NCI-H1092 (cell line): ENCODE data around the gene HOXA6.

Source experiments
- DNase-seq: peaks from one replicate; lab custom pipeline; 2025; lab: John Stamatoyannopoulos, UW

The HOXA6 gene

DNA sequence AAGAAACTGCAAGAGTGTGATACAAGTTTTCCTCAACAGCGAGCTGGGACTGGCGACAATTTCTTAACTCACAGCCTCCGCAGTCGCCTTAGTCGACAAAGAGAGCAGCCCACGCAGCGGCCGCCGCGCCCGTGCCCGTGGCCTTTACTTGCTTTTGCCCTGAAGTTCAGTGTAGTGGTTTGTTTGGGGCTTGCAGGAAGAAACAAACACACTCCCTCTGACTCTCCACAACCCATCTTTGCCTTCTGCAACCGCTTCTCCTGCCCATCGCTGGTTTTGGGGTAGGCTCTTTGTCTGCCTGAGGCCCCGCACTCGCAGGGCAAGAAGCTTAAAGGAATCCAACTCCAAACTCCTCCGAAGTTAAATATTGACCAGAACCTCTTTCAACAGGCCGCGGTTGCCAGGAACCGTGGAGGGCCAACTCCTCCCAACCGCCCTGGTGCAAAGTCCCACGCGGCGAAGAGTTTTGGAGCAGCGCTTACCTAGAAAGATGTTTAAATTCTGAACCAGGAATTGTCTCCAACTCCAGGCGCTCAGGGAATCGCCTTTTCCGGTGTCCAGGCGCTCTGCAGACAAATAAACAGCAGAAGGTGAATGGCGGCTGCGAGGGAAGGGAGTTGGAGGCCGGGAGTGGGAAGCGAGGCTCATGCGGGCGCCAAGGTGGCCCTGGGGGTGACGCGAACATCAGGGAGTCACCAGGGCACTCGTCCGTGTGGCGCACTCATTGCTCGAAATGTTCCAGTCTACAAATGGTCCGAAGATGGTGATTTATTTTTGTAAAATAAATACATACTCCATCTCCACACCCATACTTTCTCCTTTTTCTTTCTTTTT lies 25.3 kb downstream of the HOXA6 start:
- DNase-seq: no peak

DNA sequence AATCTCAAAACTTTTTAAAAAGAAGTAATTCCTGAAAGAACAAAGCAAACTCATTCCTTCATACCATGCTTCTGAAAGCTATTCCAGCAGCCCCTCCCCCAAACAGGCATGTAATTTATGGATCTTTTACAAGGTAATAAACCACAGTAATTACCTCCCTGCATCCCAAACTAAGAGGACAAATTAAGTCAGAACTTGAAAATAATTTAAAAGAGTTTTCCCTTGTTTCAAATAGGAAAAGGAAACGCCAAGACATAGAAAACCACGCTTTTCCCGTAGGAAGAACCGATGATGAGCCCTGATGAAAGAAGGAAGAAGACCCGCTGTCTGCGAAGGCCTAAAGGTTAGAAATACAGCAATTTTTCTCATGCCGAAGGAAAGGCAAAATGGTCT lies 25.9 kb downstream of the HOXA6 start:
- DNase-seq: no peak

DNA sequence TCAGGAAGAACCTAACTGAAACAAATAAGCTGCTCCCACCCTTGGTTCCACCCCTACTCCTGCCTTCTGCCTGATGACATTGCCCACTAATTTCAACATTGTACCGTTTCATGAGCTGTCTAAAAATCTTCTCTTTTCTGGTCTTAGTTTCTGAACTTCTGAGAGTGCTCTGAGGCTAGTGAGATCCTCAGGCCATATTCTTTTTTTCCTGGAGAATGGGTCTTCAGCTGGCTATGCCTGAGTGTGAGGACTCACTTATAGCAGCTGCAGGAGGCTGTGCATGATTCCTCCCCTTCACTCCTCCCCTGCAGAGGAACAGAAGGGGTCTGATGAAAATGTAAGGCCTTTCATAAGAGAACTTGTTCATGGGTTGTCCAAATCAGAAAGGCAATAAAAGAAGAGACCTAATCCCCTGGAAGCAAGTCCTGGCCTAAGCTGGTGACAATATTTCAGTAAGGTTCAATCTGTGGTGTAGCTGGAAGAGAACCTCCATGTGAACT lies 28.1 kb downstream of the HOXA6 start:
- no peak for DNase-seq

DNA sequence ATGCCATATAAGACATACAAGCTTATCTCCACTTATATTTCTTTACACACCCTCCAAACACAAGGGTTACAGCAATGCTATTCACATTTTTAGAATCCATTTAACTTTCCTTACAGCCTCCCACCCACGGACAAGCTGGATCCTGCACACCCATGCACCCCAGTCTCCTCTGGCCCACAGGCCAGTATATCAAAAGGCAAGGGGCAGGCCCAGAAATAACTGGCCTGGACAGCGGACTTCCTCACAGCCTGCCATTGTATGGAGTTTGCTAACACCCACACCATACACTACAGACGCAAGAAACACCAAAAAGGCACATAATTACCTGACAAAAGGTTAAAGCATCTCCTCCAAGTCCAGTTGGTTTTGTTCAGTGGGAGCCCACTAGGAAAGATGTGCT lies 29.0 kb downstream of the HOXA6 start:
- no peak for DNase-seq

DNA sequence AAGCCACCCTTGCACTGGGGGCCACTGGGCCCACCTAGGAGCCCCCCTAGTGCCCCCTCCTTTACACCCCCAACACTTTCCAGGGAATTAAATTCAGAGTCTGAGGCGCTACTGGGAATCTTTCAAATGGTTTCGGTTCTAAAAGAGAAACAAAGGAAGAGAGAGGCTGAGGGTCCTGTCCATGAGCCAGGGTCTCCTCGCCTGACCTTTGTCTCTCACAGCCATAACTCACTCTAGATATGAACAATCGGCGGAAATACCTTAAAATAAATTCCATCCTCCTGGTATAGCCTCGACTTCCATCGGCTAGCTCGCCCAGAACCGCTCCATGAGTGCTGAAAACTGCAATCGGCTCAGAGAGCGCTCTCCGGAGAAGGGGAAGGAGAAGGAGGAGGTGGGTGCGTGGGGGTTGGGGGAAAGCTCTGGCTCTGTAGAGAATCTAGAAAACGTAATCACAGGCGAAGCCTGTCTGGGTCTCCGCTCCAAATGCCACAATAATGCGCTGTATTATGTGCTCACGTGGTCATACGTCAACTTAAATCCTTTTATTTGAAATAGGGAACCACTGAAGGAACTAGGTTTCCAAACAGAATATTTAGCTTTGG lies 29.6 kb downstream of the HOXA6 start:
- DNase-seq: no peak

DNA sequence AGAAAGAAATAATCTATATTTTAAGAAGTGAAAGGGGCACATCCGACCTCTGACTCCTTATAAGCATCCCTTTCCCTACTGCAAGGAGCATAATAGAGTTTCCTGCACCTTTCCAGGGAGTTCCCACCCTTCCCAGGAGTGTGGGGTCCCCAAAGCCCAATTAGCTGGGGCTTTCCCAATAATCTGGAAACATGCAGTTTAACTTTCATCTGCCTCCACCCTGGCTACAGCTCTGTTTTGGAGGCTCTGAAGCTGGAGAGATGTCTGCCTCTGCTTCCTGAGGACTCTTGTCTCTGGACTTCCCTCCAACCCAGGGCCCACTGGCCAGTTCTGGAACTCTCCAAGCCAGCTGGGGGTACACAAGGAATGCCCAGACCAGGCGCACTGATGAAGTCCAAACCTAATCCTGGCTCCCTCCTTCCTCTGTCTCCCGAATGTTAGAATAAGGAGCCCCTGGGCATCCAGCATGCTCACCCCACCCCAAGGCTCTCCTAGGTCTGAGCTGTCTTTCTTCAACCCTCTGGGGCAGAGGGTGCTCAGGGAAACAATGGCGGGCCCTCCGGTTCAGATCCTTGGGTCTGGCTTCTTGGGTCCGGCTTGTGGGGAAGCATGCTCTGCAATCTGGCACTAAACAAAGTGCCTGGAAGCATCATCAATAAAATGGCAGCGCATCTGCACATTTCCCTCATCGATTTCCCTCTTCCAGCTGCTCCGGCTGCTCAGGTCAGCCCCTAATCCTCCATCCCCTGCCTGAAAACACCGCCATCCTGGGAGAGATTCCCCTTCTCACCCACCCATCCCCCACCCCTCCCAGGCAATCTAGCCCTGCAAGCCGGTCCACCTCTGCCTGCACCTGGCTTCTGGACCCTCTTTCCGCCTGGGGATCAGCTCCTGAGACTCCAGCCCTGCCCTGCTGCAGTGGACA lies 30.4 kb downstream of the HOXA6 start:
- no peak for DNase-seq

DNA sequence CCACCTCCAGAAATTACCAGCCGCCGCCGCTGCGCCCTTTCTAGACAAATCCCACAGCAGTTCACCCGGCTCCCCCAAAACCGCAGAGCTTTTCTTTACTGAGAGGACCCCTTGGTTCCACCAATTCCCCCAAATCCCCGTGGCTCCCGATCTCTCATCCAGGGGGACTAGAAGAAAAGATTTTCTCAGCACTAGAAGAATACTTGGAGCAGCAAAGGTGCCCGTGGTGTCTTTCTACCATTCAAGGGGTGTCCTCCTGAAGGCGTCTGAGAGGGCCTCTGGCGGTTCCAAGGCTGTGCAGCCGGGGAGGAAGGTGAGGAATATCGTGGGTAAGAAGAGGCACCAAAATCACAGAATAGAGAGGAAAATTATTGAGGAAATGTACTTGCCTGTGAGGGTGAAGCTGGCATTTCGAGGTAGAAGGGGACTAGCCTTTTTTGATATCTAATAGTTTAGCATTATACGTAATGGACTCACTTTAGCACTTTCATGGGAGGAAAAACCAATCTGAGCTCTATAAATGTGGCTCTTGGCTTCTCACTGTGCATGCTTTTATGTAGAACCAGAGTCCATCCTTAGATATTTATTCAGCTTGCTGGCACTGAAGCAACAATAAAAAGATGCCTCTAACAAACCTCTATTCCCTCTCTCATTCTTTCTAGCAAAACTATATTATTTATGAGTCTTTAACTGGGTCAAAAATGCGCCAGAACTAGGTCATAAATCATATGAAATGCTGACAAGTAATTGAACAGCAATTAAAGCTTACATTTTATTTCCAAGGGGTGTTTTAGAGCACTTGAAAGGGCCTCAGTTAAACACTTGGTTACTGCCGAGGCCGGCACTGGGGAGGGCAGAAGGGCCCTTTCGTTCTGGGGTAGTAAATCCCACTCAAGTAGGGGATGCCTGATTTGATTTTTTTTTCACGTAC lies 31.3 kb downstream of the HOXA6 start:
- peak; percentile 20 for DNase-seq

DNA sequence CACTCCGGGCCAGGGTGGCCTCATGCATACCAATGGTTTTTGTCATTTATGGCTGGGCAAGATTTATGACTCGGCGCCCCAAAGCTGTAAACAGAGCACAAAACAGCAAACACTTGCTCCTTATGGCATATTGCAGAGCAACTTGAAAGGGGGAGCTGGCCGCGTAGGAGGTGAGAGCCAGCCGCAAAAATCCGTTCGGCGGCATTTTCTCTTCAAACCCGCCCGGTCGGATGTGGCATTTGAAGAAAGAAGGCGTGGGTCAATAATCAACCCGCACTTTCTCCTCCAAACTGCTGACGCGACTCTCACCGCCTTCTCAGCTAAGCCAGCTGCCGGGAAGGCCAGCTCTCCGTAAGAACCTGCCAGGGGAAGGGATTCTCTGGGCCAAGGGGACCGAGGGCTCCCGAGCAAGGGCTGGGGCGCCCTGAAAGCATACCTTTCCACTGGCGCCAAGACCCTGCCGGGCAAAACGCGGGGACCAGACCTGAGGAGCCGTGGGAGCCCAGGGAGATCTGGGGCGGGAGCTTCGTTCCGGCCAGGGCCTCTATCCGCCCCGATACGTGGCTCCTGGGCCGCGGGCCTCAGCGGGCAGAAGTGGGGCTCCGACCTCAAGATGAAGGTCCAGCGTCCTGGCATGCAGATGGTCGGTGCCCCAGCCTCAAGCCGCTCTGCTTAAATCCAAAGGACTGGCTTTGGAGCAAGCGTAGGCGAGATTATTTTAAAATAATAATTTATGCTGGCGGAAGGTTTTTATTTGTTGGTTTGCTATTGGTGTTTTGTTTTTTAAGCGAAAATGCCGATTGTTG lies 32.1 kb downstream of the HOXA6 start:
- no peak for DNase-seq

DNA sequence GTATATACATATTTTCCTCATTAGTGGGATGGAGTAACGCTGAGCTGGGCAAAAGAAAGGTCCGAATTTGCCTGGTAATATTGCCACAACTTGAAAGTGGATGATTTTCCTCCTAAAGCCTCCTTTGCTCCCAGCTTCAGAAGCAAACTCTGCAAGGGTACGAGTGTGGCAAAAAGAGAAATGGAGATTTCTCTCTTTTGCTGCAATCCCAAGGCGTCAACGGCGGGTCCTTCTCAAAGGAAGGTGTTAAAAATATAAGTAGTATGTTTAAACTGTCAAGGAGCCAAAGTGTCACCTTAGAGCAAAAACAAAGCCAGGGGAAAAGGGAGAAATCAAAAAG lies 32.7 kb downstream of the HOXA6 start:
- DNase-seq: no peak

DNA sequence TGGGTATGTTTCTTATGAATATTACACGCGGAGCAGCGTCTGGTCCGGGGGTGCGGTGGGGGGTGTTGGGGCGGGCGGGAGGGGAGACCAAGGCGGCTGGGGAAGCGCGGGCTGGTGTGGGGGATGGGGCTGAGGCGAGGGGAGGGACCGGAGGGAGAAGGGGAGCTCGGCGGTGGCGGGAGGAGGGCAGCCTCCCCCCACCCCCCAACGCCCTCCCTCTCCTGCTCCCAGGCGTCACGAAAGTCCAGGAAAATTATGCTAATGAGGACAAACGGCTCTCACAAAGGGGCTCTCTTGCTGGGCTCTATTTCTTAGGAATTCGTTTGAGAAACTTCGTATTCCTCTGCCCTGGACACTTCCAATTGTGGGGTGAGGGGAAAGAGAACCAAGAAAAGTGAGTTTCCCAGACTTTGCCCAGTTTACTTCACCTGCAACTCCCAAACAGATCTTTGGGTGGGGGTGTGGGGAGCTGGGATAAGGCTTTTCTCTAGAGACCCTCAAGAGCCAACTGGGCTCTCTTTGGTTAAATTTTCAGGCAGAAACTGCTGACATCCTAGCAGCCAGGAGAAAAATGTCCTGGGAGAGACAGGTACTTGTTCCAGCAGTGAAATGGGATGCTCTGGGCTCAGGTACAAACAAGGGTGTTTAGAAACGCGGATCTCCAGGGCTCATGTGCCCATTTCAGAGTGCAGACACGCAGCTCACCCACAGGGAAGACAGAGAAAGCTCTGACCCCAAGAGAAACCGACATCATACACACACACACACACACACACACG lies 33.4 kb downstream of the HOXA6 start:
- DNase-seq: no peak

DNA sequence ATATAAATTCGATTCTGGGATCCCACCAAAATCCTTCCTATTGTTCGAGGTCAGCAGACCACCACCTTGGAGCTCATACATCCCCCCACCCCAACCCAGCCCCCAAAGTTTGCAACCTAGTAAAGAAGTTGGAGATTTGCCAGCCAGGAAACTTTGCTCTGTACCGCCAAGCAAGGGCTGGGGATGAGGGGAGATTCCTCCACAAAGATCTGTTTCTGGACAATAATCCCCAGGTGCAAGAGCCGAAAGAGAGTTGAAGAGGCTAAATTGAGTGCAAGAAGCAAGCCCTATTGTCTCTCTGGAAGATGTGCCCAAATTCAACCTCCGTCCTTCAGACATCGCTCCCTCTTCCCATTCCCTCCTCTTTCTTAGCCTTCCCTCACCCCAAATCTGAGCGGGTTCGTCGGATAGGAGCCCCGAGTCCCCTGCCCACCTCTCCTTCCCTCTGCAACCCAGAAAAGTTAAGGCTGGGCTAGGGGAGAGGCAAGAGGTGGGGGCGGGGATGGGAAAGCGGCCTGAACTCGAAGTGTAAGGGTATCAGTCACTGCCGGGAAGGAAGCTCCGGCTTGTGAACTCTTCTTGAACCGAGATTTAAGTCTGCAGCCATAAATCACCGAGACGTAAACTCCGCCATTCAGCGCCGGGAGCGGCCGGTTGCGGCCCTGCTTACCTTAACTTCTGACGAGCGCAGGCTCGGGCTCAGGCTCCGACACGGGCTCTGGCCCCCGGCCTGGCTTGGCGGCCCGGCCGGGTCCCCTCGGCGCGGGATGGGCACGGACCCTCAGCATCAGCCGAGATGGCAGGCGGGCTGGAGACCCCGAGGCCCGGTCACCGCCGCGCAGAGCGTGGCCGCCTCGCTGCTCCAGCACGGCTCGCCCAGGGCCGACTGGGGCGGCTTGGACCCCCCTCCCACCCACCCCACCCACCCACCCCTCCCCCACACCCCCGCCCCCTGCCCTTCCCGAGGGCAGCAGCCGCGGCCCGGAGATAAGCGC lies 34.3 kb downstream of the HOXA6 start:
- no peak for DNase-seq

DNA sequence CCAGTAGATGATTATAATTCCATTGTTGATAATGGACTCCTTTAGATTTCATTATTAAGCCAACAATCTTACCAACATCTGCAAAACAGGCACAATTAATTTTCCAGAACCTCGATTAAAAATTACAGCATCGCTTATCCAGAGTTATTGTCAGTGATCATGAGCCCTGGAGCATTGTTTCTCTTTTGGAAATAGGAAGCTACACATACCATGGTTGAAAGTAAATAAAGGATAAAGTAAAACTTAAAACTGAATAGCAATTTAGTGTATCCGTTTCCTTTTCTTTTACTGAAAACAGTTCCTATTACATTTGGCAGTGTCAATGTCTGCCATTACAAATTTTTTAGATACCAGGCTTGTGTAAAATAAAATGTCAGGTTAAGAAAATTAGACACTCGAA lies 35.2 kb downstream of the HOXA6 start:
- no peak for DNase-seq

DNA sequence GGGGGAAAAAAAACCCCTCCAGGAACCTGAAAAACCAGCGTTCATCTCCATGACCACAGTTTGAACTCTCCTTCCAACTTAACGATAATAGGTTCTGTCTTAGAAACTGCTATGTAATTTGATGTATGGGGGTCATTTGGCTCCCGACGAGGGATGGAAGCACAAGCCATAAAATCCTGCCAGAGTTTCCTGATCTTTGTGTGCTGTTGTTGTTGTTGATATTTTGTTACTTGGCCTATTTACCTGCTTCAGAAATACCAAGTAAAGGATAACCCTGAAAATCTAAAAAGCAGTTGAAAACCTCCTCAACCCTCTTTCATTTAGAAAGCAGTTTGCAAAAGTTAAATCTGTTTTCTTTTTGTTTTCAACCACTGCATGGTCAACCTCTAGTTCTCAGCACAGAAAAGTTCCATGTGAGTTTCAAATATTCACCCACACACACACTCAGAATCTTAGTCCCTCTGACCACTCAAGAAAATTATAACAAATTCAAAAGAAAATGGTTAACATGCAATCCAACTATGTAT lies 35.8 kb downstream of the HOXA6 start:
- DNase-seq: no peak

DNA sequence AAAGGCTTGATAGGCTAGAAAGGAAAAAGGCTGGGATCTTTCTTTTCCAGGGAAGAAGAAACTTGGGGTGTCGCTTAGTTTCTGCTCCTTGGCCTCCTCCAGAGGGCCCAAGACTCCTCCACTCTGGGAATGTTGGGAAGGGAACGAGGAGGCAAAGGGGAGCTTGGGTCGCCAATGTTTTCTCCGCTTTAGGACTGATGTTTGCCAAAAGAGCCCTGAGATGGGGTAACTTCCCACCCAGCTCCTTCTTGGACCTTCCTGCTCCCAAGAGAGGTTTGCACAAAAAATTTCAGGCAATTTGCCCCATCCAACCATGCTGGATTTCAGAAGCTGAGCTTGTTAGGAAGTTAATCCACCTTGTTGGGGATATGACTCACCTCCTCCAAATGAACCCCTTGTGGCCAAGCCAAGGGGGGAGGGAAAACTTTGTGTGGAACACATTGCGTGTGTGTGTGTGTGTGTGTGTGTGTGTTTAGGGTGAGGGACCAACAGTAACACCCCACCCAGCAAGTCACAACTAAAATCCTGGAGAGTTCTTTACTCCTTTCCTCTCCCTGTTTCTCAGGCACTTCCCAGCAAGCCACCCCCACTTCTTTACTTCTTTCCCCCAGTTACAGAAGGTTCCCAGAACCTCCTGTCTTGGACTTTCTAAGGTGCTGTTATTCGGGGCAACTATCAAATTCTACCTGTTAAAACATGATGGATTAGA lies 36.4 kb downstream of the HOXA6 start:
- DNase-seq: no peak

DNA sequence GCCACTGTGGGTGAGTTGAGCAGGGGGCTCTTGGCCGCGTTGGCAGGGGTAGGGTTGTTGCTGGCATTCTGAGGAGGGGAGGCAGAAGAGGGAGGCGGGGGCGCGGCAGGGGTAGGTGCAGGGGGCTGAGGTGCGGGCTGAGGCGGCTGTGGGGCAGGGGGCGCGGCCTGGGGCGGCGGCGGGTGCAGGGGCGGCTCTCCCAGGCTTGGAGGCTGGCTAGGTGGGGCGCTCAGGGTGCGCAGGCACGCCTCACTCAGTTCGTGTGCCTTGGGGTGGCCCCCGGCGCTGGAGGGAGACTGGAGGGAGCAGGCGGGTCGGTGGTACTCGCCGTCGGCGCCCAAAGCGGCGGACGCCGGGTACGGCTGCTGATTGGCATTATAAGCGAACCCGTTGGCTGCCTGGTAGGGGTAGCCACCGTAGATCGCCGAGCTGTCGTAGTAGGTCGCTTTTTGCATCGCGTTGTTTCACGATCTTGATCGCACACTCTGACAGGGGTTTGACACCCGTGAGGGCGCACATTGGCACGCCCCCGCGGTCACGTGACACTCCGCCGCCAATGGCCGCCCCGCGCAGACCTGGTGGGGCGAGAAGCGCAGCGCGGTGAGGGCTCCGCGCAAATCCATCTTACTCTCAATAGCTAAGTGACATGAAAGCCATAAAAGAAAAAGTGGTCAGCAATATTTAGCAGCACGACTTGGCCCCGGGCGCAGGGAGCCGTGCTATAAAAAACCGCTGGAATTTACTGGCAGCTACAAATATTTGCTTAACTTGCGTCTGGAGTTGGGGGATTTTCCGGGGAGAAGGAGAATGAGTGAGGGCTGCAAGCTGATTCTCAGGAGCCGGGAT lies 37.2 kb downstream of the HOXA6 start:
- peak; percentile 28 for DNase-seq

DNA sequence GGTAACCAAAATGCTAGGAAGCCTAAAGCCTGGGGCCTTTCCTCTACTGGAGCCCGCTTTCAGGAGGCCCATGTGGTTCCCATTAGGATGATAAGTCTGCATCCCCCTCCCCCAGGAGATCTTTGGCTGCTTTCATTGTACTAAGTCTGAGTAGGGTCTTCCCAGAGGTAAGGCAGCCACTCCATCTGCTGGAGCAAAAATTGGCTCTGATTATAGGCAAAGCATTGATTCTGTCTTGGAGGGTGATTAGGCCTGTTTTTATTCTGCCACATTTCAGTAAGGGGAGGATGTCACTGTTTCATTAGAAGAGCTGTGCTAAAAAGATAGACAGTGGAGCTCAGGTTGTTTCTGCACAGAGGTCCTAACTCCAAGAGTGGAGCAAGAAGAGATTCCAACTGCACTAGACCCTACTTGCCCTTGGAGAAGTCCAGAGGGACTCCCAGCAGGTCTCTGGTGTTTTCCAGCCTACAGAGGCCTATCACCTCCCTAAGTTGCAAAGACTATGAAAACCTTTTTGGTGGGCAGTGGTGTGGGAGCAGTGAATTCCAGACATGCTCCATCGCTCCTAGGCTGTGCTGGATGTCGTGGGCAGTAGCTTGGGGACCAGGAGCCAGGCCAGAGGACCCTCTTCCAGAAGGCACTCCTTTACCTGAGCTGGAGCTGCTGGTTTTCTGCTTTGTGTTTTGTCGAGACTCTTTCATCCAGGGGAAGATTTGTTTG lies 37.9 kb downstream of the HOXA6 start:
- DNase-seq: no peak
